GM21825 (cell line): ENCODE data around the gene AGO3.

Experiments
- ATAC-seq: cut with Tn5 transposase; IDR thresholded peaks from one replicate; pipeline ENCODE4 v1.9.1; 2021; ENCODE audit warnings: mild to moderate bottlenecking, moderate library complexity; ENCODE audit not compliant: unreplicated experiment

The AGO3 gene

GRCh38 chr1:36093929-36094328, 163.0 kb downstream of the AGO3 start:
- no peak for ATAC-seq

GRCh38 chr1:36094621-36095061, 163.7 kb downstream of the AGO3 start:
- ATAC-seq, result no peak

GRCh38 chr1:36095760-36096405, 165.0 kb downstream of the AGO3 start:
- no peak for ATAC-seq

- ATAC-seq, result no peak
Measured at GRCh38 chr1:36096500-36097432, 165.9 kb downstream of the AGO3 start.

- no peak for ATAC-seq
Measured at GRCh38 chr1:36097693-36098585, 167.0 kb downstream of the AGO3 start.

DNA sequence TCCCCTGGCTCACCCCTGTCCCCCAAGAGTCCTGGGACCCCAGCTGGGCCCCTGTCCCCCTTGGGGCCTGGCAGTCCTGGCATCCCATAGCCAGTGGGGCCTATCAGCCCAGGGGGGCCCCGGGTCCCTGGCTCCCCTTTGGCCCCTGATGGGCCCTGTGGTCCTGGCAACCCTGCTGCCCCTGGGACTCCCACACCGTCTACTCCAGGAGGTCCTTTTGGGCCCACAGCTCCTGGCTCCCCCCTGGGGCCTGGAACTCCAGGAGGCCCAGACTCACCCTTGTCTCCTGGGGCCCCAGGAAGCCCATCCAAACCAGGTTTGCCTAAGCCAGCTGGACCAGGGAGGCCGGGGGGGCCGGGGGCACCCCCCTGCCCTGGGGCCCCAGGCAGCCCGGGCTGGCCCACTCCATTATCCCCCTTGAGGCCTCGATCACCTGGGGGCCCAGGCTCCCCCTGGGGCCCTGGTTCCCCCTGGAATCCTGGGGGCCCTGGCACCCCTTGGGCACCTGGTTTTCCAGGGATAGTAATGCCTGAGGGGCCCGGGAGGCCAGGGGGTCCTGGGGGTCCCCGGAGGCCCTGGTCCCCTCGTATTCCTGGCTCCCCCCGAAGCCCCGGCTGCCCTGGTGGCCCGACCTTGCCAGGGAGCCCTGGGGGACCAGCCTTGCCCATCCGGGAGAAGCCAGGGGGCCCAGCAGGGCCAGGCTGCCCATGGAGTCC, 167.9 kb downstream of the AGO3 start:
- no peak for ATAC-seq

- no peak for ATAC-seq
Measured at GRCh38 chr1:36099681-36100341, 168.9 kb downstream of the AGO3 start.

DNA sequence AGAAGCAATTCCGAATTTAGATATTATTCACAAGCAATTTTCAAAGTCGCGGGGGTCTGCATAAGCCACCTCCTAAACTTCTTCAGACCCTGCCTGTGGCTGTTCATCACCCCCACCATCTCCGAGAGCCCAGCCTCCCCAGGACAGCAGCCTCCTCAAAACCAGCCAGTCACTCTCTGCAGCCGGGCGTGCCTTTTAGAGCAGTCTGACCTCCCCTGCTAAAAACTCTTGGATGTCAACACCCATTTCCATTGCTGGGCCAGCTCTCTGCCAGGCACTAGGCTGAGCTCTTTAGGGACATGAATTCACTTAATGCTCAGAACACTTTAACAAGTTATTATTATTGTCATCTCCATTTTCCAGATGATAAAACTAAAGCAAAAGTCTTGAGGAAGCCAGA, 169.5 kb downstream of the AGO3 start:
- ATAC-seq, result no peak

DNA sequence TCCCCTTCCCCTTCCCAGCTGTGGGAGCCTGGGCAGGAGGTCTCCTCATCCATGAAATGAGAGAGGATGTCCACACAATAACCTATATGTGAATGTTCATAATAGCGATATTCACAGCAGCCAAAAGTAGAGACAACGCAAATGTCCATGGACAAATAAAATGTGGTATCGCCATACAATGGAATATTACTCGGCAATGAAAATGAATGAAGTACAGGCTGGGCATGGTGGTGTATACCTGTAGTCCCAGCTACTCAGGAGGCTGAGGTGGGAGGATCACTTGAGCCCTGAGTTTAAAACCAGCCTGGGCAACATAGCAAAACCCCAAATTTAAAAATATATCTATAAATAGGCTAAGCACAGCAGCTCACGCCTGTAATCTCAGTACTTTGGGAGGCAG, 170.6 kb downstream of the AGO3 start:
- ATAC-seq, result no peak

DNA sequence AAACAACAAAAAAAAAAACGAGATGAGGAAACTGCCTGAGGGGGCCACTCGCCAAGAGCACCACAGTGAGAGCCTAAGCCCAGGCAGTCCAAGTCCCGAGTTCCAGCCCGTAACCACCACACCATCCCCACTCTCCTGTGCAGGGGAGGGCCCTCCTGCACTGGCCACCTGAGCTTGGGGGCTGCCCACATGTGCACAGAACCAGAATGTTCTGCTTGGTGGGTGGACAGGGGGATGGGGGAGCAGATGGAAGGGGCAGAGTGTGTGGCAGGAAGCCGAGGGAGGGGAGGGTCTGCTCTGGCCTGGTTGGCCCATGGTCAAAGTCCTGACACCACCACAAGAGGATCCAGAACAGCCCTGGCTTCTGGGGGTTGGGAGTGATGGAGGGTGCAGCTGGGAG, 175.4 kb downstream of the AGO3 start:
- no peak for ATAC-seq

- ATAC-seq, result no peak
Measured at GRCh38 chr1:36107394-36107793, 176.5 kb downstream of the AGO3 start.

DNA sequence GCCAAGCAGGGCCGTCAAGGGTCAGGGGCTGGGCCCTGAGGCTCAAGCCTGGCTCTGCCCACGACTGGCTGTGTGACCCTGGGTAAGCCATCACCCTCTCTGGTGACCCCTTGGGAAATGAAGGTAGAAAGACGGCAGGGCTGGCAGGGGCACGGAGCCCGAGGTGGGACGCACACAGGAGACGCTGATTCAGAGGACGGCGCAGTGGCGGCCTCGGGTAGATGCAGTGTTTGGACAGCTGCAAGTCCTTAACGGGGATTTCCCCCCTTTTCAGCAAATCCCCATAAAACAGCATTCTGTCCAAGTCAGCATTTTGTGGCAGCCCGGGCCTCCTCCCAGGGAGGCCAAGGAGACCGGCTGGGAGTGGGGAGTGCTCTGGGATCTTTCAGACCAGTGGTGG, 177.4 kb downstream of the AGO3 start:
- no peak for ATAC-seq

- no peak for ATAC-seq
Measured at GRCh38 chr1:36109041-36109679, 178.3 kb downstream of the AGO3 start.

- ATAC-seq, result no peak
Measured at GRCh38 chr1:36111151-36111550, 180.2 kb downstream of the AGO3 start.

DNA sequence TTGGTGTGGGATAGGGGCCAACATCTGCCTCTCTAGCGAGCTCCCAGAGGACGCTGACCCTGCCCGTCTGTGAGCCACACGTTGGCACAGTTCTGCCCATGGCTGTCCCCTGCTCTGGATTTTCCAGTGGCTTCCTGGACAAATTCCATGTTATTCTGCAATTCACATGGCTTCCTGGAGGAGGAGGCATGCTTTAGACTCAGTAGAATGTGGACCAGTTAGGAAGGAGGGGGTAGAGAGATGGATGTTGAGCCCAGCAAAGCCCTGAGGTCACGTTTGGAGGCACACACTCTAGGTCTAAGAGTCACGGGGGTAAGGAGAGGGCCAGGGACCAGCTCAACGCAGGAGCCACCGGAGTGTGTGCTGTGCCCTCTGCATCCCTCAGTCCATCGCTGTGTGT, 181.9 kb downstream of the AGO3 start:
- no peak for ATAC-seq

DNA sequence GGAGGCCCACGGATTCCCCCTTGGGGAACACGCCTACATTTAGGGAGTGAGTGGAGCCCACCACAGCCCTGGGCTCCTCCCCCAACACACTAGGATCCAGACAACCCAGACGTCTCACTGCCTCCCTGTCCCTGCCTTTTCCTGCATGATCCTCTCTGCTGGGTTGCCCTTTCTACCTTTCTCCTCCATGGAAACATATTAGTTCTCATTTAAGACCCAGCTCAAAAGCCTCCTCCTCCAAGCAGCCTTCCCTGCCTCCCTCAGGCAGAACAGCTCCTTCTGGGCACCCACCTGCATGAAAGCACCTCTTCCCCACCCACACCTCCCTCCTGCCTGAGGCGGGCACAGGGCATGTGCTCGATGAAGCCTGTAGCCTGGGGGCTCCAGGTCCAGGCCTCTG, 183.5 kb downstream of the AGO3 start:
- ATAC-seq, result no peak

DNA sequence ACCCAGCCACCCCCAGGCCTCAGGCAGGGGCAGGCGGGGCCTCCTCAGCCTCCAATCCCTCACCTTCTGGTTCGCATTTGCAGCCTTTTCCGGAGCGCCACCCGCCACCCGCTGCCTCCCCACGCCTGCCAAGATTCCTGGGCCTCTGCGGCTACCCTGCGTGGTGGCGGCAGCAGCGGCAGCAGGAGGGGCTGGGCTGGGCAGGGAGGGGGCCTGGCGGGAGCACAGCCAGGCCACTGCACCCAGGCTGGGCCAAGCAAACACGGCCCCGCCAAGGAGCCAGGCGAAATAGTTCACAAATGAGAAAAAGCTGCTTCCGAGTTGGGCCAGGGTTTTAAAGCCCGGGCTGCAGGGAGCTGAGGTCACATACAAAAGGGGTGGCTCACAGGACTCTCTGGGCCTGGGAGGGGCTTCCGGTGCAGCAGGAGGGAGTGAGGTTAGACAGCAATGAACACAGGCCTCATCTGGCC, 184.3 kb downstream of the AGO3 start:
- ATAC-seq, result no peak

GRCh38 chr1:36115931-36116330, 185.0 kb downstream of the AGO3 start:
- ATAC-seq, result no peak

DNA sequence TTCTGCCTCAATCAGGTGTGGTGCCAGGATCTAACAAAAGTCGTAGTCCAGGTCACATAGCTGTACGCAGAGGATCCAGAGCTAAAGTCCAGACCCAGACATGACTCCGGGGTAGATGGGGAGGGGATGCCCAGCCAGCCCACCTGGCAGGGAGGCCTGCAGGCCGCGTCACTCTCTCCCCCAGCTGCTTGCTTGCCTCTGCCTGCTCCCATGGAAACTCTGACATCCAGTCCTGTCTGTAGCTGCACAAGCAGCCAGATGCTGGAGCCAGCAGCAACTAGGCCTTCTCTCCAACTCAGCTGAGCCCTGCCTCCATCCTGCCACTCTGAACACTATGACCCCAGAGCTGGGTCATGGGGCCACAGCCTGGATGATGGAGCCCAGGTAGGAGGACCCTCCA, 186.0 kb downstream of the AGO3 start:
- ATAC-seq, result no peak
